ENCODE measurements around the gene DCAF8. TPM values are rescaled to one million over a fixed set of nuclear protein-coding genes. Genes with fewer than 3 reads are reported as not detected.

DCAF8 gene
- total RNA-seq, 1 donor from 2014 or later, result 132 TPM

- no peaks in the 10 kb centered on the region for H3K9me3 Mint-ChIP-seq
- H3K36me3 Mint-ChIP-seq (ENCODE audit: low read depth), result peaks cover 50% of the 10 kb centered on the region
- no peak overlapping the region for H3K27ac Mint-ChIP-seq
- peaks cover 33% of the 10 kb centered on the region for H3K4me1 Mint-ChIP-seq (ENCODE audit: low read depth)
- no peak for DNase-seq (ENCODE audit: low spot score)
- intact Hi-C loops (cut with micrococcal nuclease), result no loop called here
- no peak overlapping the region for H3K4me3 Mint-ChIP-seq (ENCODE audit: low read depth)
- no peaks in the 10 kb centered on the region for H3K27me3 Mint-ChIP-seq (ENCODE audit: low read depth)
These were observed 4.8 kb downstream of the DCAF8 start for GRCh38 chr1:160257411-160258015.

DNA sequence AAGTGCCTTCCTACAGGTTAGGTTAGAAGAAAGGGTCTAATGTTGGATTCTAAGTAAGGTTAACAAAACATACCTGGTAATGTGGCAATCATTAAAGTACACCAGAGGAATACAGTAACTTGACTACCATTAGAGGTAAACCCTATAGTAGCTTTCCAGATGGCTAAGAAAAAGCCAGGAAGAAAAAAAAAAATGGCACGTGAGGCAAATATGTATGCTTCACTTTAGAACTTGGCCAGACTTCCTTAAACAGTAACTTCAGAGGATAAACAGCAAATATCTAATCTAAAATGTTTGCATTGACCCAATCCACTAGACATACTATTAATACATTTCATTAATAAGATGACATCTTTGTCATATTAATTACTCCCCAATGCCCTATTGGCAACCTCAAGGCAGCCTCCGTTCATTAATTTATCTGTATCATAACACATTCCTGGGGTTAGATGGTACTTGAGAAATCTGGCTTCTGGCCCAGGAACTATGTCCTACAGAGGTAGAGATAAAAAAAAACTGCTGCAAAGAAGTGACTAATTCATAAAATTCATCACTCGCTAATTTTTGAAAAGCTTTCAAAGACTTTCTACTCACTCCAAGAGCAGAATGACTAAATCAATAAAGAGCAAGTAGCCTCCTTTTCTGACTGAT, 5.8 kb downstream of the DCAF8 start:
- peaks cover 39% of the 10 kb centered on the region for H3K4me1 Mint-ChIP-seq (ENCODE audit: low read depth)
- H3K9me3 Mint-ChIP-seq, result no peaks in the 10 kb centered on the region
- H3K27ac Mint-ChIP-seq, result no peak overlapping the region
- DNase-seq (ENCODE audit: low spot score), result no peak
- H3K27me3 Mint-ChIP-seq (ENCODE audit: low read depth), result no peaks in the 10 kb centered on the region
- no peak overlapping the region for H3K4me3 Mint-ChIP-seq (ENCODE audit: low read depth)
- peaks cover 55% of the 10 kb centered on the region for H3K36me3 Mint-ChIP-seq (ENCODE audit: low read depth)
- intact Hi-C loops (cut with micrococcal nuclease), result no loop called here

DNA sequence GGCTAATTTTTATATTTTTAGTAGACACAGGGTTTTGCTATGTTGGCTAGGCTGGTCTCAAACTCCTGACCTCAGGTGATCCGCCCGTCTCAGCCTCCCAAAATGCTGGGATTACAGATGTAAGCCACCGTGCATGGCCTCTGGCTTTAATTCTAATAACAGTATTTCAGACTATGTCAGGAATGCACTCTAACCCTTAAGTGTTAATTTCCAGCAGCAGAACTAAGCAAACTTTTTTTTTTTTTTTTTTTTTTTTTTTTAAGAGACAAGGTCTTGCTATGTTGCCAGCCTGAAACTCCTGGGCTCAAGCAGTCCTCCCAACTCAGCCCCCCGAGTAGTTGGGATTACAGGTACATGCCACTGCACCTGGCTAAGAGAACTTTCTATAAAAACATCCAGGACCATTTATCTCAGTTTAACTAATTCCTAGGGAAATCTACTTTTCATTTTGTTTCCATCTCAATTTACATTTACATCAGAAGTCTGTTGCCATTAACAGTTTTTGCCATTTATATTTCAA, 6.5 kb downstream of the DCAF8 start:
- no peaks in the 10 kb centered on the region for H3K27me3 Mint-ChIP-seq (ENCODE audit: low read depth)
- no peak for DNase-seq (ENCODE audit: low spot score)
- H3K9me3 Mint-ChIP-seq, result no peaks in the 10 kb centered on the region
- peaks cover 38% of the 10 kb centered on the region for H3K4me1 Mint-ChIP-seq (ENCODE audit: low read depth)
- H3K36me3 Mint-ChIP-seq (ENCODE audit: low read depth), result peaks cover 55% of the 10 kb centered on the region
- intact Hi-C loops (cut with micrococcal nuclease), result no loop called here
- no peak overlapping the region for H3K4me3 Mint-ChIP-seq (ENCODE audit: low read depth)
- H3K27ac Mint-ChIP-seq, result no peak overlapping the region

DNA sequence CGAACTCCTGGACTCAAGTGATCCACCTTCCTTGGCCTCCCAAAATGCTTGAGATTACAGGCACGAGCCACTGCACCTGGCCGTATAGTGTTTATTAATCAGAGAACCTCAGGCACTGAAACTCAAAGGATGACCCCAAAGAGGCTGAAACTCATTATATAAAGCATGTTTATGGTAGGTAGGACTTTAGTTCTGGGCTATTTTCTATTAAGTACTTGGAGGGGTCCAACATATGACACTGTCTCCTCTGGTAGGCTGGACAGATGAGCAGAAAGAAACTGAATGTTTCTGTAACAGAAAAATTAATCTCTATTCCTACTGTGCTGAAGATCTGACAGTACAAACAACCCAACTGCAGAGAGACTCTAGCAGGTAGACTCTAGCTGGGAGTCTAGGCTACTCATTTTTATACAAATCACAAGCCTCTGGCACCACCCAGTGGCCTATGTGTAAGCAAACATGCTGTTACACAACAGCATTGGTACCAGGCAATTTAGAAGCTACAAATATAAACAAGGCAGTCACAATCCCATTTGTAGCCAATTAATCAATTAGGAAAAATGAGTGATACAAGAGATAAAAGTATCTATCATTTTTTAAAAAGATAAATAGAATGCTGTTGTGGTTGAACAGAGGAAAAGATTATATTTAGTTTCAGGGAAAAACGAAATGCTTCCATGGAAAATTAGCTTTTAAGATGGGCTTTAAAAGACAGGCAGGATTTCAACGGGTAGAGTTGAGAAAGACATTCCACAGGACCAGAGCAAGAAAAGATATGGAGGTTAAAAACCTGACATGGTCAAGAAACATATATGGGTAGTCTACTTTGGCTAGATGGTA, 10.4 kb downstream of the DCAF8 start:
- Mint-ChIP-seq H3K36me3 (ENCODE audit: low read depth) (peaks cover 32% of the 10 kb centered on the region), H3K27ac (no peak overlapping the region), H3K9me3 (no peaks in the 10 kb centered on the region), H3K4me1 (ENCODE audit: low read depth) (peaks cover 17% of the 10 kb centered on the region), H3K4me3 (ENCODE audit: low read depth) (no peak overlapping the region), H3K27me3 (ENCODE audit: low read depth) (no peaks in the 10 kb centered on the region)
- intact Hi-C loops (cut with micrococcal nuclease), result loop anchor here (1.0 to 5.0 kb wide), 4 partner anchors 40 to 167 kb away; no protein-coding TSS in a partner anchor
- peak; percentile 22 for DNase-seq (ENCODE audit: low spot score)

DNA sequence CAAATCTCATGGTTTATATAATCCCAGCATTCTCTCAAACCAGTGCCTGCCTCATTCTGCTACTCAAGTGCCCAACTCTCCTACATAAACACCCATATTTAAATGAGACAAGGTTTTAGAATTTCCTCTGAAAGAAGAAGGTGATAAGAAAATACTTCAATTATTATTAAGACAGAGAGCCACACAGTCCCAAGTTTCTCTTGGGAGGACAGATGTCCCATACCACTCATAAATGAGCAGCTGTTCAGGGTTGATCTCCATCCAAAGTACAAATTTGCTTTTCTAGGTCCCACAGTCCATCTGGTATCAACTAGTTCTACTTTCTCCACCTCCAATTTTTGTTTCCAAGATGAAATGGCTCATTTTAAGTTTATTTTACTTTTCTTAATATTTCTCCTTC, 11.3 kb downstream of the DCAF8 start:
- Mint-ChIP-seq H3K36me3 (ENCODE audit: low read depth) (peaks cover 32% of the 10 kb centered on the region), H3K9me3 (no peaks in the 10 kb centered on the region), H3K4me1 (ENCODE audit: low read depth) (peaks cover 14% of the 10 kb centered on the region), H3K27me3 (ENCODE audit: low read depth) (no peaks in the 10 kb centered on the region), H3K4me3 (ENCODE audit: low read depth) (no peak overlapping the region), H3K27ac (no peak overlapping the region)
- no peak for DNase-seq (ENCODE audit: low spot score)
- intact Hi-C loops (cut with micrococcal nuclease), result loop anchor here (5.0 kb wide), 1 partner anchor 41 kb away; no protein-coding TSS in a partner anchor

DNA sequence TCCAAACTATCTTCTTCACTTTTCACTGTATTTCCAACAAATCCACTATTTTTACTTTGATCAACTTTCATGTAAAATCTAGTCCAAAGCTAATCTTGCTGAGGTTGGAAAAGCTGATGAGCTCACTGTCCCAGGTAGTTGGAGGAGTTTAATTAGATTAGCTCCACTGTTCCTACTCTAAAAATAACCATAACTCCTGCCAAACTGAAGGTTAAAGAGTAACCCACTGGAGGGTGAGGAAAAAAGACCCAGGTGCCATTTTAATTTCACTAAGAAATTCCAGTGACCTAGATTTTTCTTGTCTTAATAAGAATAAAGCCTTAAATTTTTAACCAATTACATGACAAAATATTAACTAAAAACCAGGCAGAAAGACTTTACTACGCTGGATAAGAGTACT, 15.3 kb downstream of the DCAF8 start:
- Mint-ChIP-seq H3K36me3 (ENCODE audit: low read depth) (peaks cover 26% of the 10 kb centered on the region), H3K9me3 (no peaks in the 10 kb centered on the region), H3K4me1 (ENCODE audit: low read depth) (peaks cover 10% of the 10 kb centered on the region), H3K27ac (no peak overlapping the region), H3K4me3 (ENCODE audit: low read depth) (no peak overlapping the region), H3K27me3 (ENCODE audit: low read depth) (no peaks in the 10 kb centered on the region)
- no peak for DNase-seq (ENCODE audit: low spot score)
- intact Hi-C loops (cut with micrococcal nuclease), result no loop called here

DNA sequence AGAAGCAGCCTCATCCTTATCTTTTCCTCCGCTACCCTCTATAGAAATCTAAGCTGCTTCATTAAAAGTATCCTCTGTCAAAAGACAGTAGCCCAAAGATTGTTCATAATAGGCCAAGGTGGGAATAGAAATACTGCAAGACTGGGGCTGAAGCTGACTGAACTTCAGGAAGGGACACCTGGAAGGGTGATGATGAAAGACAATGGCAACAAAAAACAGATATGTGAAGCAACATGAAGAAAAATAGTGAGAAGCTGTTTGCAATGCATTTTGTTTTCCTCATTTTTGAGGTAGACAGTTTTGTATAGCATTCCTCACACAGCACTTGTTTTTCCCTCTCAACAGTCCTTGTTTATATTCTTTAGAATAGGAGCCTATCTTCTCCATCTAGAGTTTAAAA, 16.9 kb downstream of the DCAF8 start:
- no peak for DNase-seq (ENCODE audit: low spot score)
- Mint-ChIP-seq H3K4me3 (ENCODE audit: low read depth) (no peak overlapping the region), H3K9me3 (no peaks in the 10 kb centered on the region), H3K27ac (no peak overlapping the region), H3K27me3 (ENCODE audit: low read depth) (no peaks in the 10 kb centered on the region), H3K36me3 (ENCODE audit: low read depth) (peaks cover 22% of the 10 kb centered on the region), H3K4me1 (ENCODE audit: low read depth) (peaks cover 4% of the 10 kb centered on the region)
- intact Hi-C loops (cut with micrococcal nuclease), result no loop called here

DNA sequence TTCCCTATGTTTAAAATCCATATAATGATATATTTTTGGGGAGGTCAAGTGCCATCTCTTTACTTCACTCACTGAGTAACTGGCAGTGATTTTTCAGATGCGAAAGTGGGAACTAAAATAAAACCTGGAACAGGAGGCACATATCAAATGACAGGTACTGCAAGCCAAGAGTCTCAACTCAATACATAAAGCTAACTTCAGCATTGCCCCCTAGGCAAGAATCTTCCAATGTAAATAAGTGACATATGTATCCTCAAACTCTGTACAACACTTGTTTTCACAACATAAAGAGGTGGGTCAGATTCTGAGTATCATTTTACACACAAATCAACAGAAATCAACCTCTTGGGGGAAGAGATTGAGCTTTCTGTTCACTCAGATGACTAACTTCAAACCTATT, 18.1 kb downstream of the DCAF8 start:
- Mint-ChIP-seq H3K27me3 (ENCODE audit: low read depth) (no peaks in the 10 kb centered on the region), H3K4me1 (ENCODE audit: low read depth) (peaks cover 4% of the 10 kb centered on the region), H3K9me3 (no peaks in the 10 kb centered on the region), H3K27ac (no peak overlapping the region), H3K4me3 (ENCODE audit: low read depth) (no peak overlapping the region), H3K36me3 (ENCODE audit: low read depth) (peaks cover 33% of the 10 kb centered on the region)
- intact Hi-C loops (cut with micrococcal nuclease), result no loop called here
- no peak for DNase-seq (ENCODE audit: low spot score)

DNA sequence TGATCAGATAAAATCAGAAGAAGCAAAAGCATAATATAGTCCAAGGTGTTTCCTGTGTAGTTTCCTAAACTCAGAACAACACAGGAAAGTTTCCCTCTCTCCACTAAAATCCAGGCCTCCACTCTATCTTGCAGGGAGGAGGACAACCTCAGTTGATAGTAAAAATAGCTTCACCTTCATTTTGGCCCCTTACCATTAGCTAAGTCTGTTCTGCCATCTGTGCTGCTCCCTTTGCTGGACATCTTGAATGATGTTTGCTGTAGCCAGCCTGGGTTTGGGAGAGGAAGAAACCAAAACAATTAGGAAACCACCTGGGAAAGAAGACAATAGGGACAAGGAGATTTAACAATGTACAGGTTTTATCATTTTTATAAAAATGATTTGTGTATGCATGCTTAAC, 18.6 kb downstream of the DCAF8 start:
- Mint-ChIP-seq H3K4me1 (ENCODE audit: low read depth) (peaks cover 4% of the 10 kb centered on the region), H3K27ac (no peak overlapping the region), H3K4me3 (ENCODE audit: low read depth) (no peak overlapping the region), H3K27me3 (ENCODE audit: low read depth) (no peaks in the 10 kb centered on the region), H3K9me3 (no peaks in the 10 kb centered on the region), H3K36me3 (ENCODE audit: low read depth) (peaks cover 38% of the 10 kb centered on the region)
- intact Hi-C loops (cut with micrococcal nuclease), result no loop called here
- no peak for DNase-seq (ENCODE audit: low spot score)

DNA sequence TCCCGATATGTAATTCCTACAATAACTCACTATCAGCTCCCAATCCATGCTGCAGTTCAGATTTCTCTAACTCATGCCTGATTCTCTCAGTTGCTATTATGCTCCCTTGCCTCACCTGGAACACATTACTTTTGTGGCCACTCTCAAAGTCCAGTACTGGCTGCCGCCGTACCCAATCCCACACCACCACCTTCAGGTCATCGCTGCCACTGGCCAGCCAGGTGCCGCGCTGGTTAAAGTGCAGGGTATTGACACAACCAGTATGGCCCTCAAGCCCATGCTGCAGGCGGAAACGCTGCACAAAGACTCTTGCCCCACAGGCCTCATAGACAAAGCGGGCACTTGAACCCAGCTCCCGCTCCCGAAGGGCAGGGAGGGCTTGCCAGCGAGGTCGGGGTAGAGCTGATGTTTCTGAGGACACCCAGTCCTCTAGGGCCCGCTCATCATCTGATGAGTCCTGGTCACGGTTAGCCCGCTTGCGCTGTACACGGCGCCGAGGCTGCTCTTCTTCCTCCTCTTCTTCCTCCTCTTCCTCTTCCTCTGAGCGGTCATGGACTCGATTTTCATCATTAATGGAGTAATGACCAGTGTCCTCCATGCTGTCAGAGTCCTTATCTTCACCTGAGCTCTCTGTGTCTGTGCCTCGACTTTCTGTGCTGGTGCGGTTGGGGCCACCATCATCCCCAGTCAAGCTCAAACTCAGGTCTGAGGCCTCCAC, 22.6 kb downstream of the DCAF8 start:
- peaks cover 64% of the 10 kb centered on the region for H3K36me3 Mint-ChIP-seq (ENCODE audit: low read depth)
- no peaks in the 10 kb centered on the region for H3K27me3 Mint-ChIP-seq (ENCODE audit: low read depth)
- no peaks in the 10 kb centered on the region for H3K9me3 Mint-ChIP-seq
- H3K27ac Mint-ChIP-seq, result no peak overlapping the region
- no peak overlapping the region for H3K4me3 Mint-ChIP-seq (ENCODE audit: low read depth)
- no peak for DNase-seq (ENCODE audit: low spot score)
- intact Hi-C loops (cut with micrococcal nuclease), result no loop called here
- H3K4me1 Mint-ChIP-seq (ENCODE audit: low read depth), result peaks cover 9% of the 10 kb centered on the region

- Mint-ChIP-seq H3K27me3 (ENCODE audit: low read depth) (no peaks in the 10 kb centered on the region), H3K36me3 (ENCODE audit: low read depth) (peaks cover 67% of the 10 kb centered on the region), H3K4me3 (ENCODE audit: low read depth) (no peak overlapping the region), H3K27ac (no peak overlapping the region), H3K4me1 (ENCODE audit: low read depth) (peaks cover 16% of the 10 kb centered on the region), H3K9me3 (no peaks in the 10 kb centered on the region)
- no peak for DNase-seq (ENCODE audit: low spot score)
- intact Hi-C loops (cut with micrococcal nuclease), result no loop called here
These were observed 23.9 kb downstream of the DCAF8 start for GRCh38 chr1:160238408-160238807.

DNA sequence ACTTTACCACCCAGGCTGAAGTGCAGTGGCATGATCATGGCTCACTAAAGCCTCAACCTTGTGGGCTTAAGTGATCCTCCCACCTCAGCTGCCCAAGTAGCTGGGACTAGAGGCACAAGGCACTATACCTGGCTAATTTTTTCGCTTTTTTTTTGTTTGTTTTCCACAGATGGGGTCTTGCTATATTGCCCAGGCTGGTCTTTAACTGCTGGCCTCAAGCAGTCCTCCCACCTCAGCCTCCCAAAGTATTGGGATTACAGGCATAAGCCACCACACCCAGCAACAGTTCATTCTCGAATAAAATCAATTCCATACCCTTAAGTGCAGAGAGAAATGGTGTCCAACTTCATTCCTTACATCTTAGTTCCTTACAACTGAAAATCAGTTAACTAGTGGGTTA, 24.8 kb downstream of the DCAF8 start:
- Mint-ChIP-seq H3K9me3 (no peaks in the 10 kb centered on the region), H3K4me3 (ENCODE audit: low read depth) (no peak overlapping the region), H3K4me1 (ENCODE audit: low read depth) (peaks cover 16% of the 10 kb centered on the region), H3K27ac (no peak overlapping the region), H3K27me3 (ENCODE audit: low read depth) (no peaks in the 10 kb centered on the region), H3K36me3 (ENCODE audit: low read depth) (peaks cover 67% of the 10 kb centered on the region)
- DNase-seq (ENCODE audit: low spot score), result no peak
- intact Hi-C loops (cut with micrococcal nuclease), result no loop called here

Data from activated T-helper 2 cell treated with anti-CD3 and anti-CD28 coated beads, Interferon-gamma antibody, Interleukin-2, Interleukin-4, amounts not matched to agents 10 μg/mL and 5 μg/mL and 100 μg/mL, durations not matched to agents 14 hours and 24 hours and 36 hours (primary cell).